Left renal cortex interstitium (tissue), 4 donors: Measurements from ENCODE around the gene YY1. TPM values are rescaled to one million over a fixed set of nuclear protein-coding genes. Genes with fewer than 3 reads are reported as not detected.

Experiments
- DNase-seq, 4 donors: peaks; one replicate each; pipeline ENCODE4 v3.0.0-alpha.2; 2013; ENCODE audit warnings: low read depth in 4 of 4, low spot score in 2 of 4, missing footprints in 1 of 4
- polyA plus RNA-seq, 4 donors: library from polyadenylated mRNA; unstranded; fragments of 120-200 nt; gene quantifications; one replicate each; pipeline ENCODE4 v1.2.1, GENCODE V29; 2013; ENCODE audit not compliant: insufficient read length in 4 of 4

The YY1 gene
- polyA plus RNA-seq, 4 donors: 119 to 142 (median 131) TPM

DNA sequence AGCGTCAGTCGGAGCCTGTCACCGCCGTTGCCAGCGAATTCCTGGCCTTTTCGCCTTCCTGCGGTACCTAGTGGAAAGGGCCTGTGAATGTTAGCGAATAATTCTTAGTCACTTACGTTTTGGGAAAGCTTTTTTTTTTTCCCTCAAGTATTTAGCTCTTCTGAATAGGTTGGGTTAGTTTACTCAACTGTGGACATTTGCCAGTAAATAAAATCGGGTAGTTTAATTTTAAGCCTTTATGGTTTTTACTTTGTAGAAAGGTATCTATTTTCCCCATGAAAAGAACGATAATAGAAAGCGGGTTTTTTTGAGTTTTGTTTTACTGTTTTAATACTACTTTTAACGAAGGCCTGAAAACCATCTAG, 1.7 kb downstream of the YY1 start:
- no peak for DNase-seq

DNA sequence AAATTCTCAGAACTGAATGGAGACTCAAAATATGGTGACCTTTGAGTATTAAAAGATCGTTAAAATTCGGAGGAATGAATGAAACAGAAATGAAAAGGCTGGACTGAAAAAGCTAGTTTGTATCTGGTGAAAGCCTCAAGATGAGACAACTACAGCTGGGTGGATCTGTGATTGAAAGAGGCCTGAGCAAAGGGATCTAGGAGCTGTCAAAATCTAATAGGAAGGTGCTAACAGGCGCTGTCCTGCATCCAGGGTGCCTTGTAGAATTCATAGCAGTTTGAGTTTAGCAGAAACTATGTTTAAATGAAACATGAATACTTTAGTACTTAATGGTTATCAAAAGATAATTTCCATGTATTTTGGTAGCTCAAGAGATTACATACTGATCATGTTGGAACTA, 2.3 kb downstream of the YY1 start:
- no peak for DNase-seq

DNA sequence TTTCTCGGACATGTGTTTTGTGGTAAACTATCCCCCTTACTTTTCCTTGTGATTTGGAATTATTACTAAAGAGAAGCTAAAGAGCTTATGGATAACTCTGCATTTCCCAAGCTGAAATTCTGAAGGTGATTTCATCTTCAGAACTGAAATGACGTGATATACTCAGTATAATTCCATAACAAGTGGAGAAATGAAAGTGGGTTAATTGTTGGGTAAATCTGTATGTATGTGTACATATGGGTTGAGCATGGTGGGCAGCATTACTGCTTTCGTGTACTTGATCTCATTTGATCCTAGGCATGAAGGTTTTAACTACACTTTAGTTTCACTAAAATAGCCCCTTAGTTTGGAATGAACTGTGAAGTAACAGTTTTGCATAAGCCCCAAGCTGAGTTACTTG, 4.1 kb downstream of the YY1 start:
- no peak for DNase-seq

DNA sequence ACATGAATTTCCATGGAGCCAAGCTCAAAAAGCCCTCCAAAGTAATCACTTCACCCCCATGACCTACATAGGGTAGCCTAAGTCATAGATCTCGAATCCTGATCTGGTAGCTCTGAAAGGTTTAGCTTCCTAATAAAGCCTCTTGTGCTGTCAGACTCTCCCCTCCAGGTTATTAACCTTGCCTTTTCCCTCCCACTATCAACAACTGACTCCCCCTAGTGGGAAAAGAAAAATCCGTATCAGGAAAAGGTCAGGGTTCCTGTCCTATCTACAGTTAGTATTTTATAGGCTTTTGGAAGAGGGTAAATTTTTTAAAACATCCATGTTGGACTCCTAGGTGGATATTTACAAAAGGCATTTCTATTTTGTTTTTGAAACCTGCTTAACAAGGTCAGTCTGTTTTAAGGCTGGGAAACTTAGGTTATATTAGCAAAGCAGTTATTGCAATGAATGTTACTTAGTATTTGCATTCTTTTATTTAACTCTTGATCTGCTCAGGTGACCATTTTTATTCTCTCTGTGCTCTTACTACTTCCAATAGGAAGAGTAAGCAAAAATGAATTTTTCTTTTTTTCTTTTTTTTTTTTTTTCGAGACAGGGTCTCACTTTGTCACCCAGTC, 8.0 kb downstream of the YY1 start:
- no peak for DNase-seq

DNA sequence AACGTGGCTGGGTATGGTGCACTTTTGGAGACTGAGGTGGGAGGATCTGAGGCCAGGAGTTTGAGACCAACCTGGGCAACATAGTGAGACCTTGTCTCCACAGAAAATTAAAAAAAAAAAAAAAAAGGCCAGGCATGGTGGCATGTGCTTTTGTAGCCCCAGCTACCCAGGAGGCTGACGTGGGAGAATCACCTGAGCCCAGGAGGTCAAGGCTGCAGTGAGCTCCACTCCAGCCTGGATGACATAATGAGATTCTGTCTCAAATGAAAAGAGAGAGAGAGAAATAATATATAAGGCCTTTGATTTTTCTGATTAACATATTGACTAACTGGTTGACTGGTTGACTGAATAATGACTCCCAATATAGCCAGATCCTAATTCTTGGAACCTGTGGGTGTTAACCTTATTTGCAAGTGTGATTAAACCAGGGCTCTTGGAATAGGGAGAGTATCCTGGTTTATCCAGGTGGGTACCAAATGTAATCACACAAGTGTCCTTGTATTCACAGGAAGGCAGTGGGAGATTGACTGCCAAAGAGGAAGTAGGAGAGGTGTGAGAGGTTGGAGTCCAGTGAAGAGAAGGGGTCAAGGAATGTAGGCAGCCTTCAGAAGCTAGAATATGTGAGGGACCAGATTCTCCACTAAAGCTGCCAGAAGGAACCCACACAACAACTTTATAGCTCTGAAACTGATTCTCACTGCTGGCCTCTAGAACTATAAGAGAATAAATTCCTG, 12.0 kb downstream of the YY1 start:
- no peak for DNase-seq

DNA sequence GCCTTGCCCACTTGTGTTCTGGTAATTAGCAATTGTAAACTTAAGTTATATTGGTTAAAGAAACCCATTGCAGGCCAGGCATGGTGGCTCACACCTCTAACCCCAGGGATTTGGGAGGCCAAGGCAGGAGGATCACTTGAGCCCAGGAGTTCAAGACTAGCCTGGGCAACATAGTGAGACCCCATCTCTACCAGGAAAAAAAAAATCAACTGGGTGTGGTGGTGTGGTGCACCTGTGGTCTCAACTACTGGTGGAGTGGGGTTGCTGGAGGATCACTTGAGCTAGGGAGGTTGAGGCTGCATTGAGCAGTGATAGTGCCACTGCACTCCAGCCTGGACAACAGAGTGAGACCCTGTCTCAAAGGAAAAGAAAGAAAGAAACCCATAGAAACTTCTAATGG, 13.7 kb downstream of the YY1 start:
- DNase-seq: no peak

DNA sequence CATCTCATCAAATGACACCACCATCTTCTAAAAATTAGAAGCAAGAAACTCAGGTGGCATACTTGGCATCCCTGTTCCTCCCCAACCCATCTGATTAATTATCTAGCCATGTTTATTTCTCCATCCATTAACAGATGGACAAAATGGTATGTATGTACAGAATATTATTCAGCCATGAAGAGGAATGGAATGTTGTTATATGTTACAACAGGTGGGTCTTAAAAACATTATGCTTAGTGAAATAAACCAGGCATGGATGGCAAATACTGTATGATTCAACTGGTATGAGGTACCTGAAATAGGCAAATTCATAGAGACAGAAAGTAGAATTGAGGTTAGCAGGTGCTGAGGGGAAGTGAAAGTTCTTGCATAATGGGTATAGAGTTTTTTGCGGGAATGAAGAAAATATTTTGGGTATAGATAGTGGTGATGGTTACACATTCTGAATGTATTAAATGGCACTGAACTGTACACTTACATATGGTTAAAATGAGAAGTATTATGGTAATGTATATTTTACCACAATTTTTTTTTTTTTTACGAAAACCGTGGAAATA, 17.5 kb downstream of the YY1 start:
- DNase-seq: no peak

DNA sequence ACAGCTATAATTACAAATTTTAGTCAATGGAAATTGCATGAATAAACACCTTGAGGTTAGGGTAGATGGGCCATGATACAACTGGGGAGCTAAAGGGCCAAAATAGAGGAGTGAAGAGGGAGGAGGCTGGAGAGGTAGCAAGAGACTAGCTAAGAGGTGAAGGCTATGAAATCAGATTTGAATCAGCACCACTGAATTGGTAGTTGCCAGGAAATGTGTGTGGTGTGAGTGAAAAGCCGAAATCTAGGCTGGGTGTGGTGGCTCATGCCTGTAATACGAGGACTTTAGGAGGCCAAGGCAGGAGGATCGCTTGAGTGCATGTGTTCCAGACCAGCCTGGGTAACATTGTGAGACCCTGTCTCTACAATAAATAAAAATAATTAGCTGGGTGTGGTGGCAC, 22.7 kb downstream of the YY1 start:
- no peak for DNase-seq

DNA sequence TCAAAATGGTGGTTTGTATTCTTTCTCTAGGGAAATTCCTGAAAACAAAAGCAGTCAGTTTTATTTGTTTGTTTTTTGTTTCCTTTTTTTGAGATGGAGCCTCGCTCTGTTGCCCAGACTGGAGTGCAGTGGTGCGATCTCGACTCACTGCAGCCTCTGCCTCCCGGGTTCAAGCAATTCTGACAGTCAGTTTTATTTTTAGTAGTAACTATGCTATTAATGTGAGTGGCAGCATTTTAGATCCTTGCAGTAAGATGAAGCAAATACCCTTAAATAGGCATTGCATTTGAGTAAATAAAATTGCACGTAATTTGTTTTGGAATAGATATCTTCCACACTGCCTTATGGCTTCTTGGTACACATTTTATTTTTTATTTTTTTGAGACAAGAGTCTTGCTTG, 23.6 kb downstream of the YY1 start:
- DNase-seq: no peak

DNA sequence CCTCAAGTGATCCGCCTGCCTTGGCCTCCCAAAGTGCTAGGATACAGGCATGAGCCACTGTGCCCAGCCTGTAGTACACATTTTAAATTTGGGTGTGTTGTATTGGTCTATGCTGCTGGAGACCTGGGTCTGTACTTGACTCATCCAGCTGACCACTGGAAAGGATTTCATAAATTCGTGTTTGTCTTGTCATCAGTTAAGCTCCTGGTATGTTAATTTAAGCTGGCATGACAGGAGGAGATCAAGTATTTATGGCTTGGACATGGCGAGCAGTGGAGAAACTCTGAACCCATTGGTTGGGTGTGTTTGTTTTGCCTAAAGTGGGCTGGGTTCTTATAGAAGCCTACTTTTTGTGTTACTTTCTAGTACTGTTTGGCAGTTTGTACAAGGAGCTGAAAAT, 24.2 kb downstream of the YY1 start:
- DNase-seq: no peak

DNA sequence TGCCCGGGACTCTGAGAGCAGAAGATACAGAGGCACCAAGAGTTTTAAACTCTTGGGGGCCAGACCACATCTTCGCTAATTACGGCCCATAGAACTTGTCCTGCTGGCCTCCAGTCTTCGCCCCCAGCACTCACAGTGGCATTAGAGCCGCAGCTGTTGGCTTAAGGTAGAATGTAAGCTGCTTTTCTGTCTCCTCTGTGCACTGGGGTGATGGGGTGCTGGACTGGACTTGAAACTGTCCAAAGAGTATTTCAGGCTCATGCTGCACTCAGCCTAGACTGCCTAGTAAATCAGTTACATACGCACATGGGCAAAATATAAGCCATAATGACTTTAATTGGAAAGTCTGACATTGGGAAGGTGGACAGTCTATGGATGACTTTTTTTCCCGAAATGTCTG, 29.0 kb downstream of the YY1 start:
- no peak for DNase-seq

DNA sequence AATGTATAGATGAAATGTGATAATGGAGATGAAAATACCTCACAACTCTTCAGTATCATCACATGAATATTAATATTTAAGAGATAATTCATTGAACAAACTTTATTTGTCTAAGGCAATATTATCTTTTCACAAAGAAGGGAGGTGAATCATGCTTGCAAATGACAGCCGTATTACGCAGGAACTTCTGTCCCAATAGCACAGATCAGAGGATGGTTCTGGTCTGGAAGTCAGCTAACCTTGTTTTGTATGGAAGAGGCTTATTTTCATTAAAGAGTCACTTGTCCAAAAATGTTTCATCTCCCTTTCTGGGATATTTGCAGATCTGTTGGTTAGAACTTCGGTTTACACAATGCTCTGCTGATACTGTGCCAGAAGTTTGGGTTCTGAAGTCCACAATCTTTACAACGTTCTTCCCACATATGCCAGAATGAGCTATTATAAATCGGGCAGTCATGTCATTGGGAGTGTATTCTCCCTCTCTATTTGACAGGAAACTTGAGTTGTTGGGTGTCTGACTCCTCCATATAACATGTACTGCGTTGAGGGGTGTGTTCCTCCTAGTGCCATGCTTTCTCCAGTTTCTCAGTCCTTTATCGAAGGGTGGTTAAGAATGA, 29.8 kb downstream of the YY1 start:
- DNase-seq: no peak

DNA sequence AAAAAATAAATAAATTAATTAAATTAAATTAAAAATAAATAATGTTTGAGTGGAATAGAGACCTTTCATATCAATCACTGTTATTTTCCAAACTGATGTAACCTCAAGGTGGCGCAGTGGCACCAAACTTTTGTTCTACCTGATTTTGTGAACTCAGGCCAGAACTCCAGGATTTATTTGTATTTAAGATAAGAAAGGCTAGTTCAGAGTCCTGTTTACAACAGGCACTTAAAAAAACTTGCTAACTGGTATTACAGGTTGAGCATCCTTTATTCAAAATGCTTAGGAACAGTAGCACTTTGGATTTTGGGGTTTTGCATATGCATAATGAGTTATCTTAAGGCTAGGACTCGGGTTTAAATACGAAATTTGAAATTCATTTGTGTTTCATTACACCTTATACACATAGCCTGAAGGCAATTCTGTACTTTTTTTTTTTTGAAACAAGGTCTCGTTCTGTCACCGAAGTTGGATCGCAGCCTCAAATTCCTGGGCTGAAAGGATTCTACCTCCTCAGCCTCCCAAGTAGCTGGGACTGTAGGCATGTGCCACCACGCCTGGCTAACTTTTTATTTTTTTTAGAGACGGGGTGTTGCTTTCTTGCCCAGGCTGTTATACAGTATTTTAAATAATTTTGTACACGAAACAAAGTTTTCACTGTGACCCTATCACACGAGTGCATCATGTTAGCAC, 32.4 kb downstream of the YY1 start:
- DNase-seq: no peak

DNA sequence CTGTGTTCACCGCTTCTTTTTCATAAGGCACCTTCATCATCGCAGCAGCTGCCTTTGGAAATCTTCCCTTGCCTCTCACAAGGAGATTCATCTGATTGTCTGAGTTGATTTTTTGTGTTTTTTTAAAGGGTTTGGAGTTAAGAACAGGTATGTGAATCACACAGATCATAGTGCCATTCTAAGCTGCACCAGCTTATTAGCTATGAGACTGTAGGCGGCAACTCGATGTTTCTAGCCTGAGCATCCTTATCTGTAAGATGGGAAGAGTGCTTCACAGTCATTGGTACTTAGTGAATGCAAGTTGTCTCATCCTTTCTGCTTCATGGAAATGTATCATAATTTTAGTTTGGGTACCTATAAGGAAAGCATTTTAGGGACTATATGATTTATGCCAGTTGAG, 35.3 kb downstream of the YY1 start:
- no peak for DNase-seq

DNA sequence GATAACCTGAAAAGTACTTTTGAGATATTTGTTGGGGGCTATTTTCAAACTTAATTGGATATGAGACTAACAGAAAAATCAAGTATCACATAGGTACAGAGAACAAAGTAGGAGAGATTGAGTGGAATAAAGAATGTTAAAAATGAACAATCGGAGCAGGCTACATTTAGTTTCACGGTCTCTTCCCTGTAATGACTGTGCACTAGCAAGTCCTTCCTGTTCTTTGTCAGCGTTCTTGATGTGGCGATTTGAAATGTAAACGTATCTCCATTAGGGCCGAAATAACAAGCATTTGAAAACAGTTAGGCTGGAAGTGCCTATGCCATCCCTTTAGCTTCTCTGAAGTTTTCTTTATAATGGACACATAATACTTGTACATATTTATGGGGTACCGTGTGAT, 36.3 kb downstream of the YY1 start:
- no peak for DNase-seq

DNA sequence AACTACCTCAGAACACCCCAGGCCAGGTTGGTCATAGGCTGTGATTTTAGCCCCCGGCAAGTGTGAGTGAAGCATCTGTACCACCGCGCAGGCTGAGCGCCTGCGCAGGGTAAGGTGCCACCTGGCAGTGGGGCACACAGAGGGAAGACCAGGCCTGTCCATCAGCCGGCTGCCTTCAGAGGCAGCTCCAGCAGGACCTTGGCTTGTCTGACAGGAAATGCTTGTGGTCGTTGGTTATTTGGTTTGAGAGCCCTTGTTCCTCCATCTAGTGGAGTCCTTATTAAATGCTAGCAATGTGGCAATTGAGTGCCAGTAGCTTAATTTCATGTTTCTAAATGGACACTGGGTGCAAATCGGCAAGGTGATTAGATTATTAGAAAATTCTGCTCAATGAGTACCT, 39.8 kb downstream of the YY1 start:
- no peak for DNase-seq

DNA sequence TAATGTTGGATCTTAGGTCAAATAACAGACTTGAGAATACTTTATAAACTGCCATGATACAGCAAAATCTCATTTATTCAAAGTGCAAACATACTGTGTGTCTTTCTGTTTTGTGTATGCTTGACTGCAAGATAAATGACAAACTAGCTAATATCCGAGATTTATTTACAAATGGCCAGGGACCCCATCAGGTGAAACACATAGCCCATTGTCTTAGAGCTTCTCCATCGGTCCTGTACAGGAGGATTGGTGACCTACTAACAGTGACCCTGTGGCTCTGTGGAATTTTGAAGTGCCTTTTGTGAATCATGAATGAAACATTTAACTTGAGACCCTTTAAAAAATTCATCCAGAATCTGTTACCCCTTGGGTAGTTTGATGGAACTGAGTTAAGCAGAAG, 40.2 kb downstream of the YY1 start:
- DNase-seq: no peak

DNA sequence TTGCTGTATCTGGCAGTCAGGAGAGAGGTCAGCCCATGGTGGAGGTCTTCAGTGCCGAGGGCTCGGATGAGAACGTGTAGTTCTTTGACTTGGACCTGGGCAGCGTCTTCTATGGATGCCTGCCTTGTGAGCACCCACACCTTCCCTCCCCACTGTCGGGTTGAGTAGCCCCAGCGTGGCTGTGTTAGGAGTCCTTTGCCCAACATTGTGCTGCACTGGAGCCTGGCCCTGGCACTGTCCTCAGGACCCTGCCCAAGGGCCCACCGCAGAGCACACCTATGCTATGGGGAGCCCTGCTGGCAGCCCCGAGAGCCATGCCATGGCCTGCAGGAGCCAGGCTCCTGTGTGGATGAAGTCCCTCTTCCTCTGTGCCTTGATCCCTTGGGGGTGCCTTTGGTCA, 40.6 kb downstream of the YY1 start:
- no peak for DNase-seq

DNA sequence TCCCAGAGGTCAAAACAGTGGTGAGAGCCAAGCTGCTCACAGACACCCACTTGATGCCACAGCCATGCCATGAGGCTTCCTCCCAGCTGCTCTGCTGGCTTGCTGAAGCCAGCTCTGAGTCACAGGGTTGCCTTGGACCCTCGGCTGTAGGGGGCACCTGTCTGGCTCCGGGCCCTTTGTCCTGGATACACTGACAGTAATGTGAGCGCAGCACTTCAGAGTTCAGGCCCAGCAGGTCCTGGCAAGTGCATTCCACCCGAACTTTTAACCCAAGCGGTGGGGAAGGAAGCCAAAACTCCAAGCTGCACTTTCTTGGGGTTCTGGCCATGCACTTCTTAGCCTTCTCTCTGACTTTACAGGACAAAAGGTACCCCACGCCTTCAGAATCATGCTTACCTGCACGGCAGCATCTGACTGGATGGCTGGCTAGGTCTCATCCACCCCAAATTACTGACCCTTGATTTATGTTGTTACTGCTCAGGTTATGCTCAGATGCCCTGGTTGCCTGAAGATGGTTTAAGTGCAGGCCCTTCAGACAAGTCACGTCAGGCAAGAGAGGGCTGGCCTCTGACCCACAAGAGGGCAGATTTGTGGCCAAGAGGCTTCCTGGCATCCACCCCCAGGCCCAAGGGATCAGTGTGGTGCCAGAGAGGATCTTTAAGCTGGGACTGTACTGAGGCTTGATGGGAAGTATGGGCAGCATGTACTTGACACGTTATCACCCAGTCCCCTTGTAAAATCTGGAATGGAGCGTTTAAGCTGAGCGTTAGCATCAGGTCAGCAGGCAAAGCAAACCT, 42.5 kb downstream of the YY1 start:
- DNase-seq: no peak

DNA sequence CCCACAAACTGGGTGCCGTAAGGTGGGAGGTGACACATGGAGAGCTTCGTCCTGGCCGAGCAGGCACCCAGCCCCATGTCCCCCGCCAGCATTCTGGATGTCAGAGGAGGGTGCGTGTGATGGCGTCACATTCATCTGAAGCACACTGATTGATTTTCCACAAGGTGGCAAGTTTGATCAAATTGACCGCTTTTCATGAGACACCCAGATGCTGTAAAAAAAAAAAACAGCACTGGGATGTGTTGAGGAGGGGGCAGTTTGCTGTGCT, 43.1 kb downstream of the YY1 start:
- DNase-seq: no peak
